Iris pigment epithelial cell (primary cell): ENCODE measurements around the gene RDH12.

Experiments used
- DNase-seq: peaks from one replicate; pipeline ENCODE4 v3.0.0-alpha.2; 2011; ENCODE audit warnings: low read depth

Gene RDH12

GRCh38 chr14:67701492-67701891 lies at the start of gene RDH12:
Gene RDH12, plus strand, starts transcription at chr14:67701886. Its CDS starts 20,757 bp downstream, at chr14:67722643.
- peak; percentile 21 for DNase-seq

GRCh38 chr14:67652189-67652588 lies 49.5 kb upstream of the RDH12 start:
- no peak for DNase-seq

GRCh38 chr14:67653651-67654280 lies 47.9 kb upstream of the RDH12 start:
- DNase-seq: no peak

GRCh38 chr14:67663633-67664032 lies 38.1 kb upstream of the RDH12 start:
- no peak for DNase-seq

GRCh38 chr14:67665868-67666267 lies 35.8 kb upstream of the RDH12 start:
- DNase-seq: peak; percentile 73

- peak; percentile 72 for DNase-seq
These were observed 34.8 kb upstream of the RDH12 start for GRCh38 chr14:67666750-67667449.

- DNase-seq: no peak
These were observed 33.1 kb upstream of the RDH12 start for GRCh38 chr14:67668559-67668958.

GRCh38 chr14:67673451-67673850 lies 28.2 kb upstream of the RDH12 start:
- peak; percentile 62 for DNase-seq

- DNase-seq: peak; percentile 54
These were observed 27.6 kb upstream of the RDH12 start for GRCh38 chr14:67674139-67674479.

GRCh38 chr14:67674480-67675218 lies 27.0 kb upstream of the RDH12 start, which contains the start of gene VTI1B:
Gene VTI1B, minus strand, starts transcription at chr14:67674632. Its CDS starts 143 bp downstream, at chr14:67674489.
- DNase-seq: peak; percentile 72

- no peak for DNase-seq
These were observed 26.5 kb upstream of the RDH12 start for GRCh38 chr14:67675219-67675582.

- no peak for DNase-seq
These were observed 22.7 kb upstream of the RDH12 start for GRCh38 chr14:67679006-67679405.

GRCh38 chr14:67680121-67680602 lies 21.5 kb upstream of the RDH12 start:
- peak; percentile 98 for DNase-seq

- no peak for DNase-seq
These were observed 20.7 kb upstream of the RDH12 start for GRCh38 chr14:67680941-67681340.

- DNase-seq: no peak
These were observed 17.8 kb upstream of the RDH12 start for GRCh38 chr14:67683842-67684241.

GRCh38 chr14:67690011-67690410 lies 11.7 kb upstream of the RDH12 start:
- no peak for DNase-seq

- DNase-seq: peak; percentile 97
These were observed 6.8 kb upstream of the RDH12 start for GRCh38 chr14:67694791-67695393.

GRCh38 chr14:67695394-67695949 lies 6.2 kb upstream of the RDH12 start, which contains the start of gene RDH11:
Gene RDH11, minus strand, starts transcription at chr14:67695764. Its CDS starts 61 bp downstream, at chr14:67695703.
- peak; percentile 93 for DNase-seq

- no peak for DNase-seq
These were observed 4.7 kb upstream of the RDH12 start for GRCh38 chr14:67697006-67697405.

- no peak for DNase-seq
These were observed 3.5 kb upstream of the RDH12 start for GRCh38 chr14:67698179-67698578.

- no peak for DNase-seq
These were observed 2.3 kb downstream of the RDH12 start for GRCh38 chr14:67703997-67704396.

- peak; percentile 58 for DNase-seq
These were observed 2.9 kb downstream of the RDH12 start for GRCh38 chr14:67704484-67705089.
